Measurements from ENCODE around the gene TTC7B. TPM values are rescaled to one million over a fixed set of nuclear protein-coding genes. Genes with fewer than 3 reads are reported as not detected.

The TTC7B gene
- total and polyA plus RNA-seq, 9 of the 15 experiments (the other 6 are each of a cell fraction or from before 2014, with no cell fraction given): 2.2 to 77.2 (median 36.7) TPM

DNA sequence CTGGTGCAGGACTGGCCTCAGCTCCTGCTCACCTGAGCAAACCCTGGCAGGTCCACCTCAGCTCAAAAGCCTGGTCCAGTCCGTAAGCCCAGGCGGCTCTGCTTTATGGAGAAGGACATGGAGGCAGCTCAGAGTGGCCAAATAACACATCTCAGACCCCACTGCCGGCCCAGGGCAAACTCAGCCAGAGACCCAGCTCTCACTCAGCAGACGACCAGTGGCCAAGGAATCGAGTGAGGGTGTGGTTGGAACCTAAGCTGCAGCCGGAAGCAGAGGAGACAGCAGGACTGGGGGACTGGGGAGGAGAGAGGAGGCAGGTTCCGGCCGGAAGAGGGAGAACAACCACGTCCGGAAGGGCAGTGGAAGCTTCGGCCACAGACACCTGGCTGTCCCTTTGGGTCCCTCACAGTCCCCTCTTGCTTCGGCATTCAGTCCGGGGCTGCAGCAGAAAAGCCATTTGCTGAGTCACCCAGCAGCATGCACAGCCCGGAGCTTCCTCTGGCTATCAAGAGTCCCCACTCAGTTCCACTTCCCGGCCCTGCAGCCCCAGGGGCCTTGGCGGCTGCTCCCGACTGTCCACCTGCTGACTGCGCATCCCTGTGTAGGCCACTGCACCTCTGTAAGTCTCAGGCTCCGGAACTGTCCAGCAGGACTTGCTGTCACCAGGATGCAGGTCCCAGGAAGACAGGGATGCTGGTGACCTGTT, 315.4 kb downstream of the TTC7B start (continued):
- TF ChIP-seq ZBTB40 (IDR thresholded peaks at IDR 0.05): peak; percentile 97
- TF ChIP-seq ZBTB40 (CRISPR knock-in tag; IDR thresholded peaks at IDR 0.05): no peak
- TF ChIP-seq HCFC1 (IDR thresholded peaks at IDR 0.05; ENCODE audit: low read depth, low read length): peak; percentile 66
- no peak for TF ChIP-seq TAF9B (IDR thresholded peaks at IDR 0.05; ENCODE audit: partially characterized antibody)
- peak; percentile 12; the same call in 1 of the 2 replicates for TF ChIP-seq NFE2L1 (tag; IDR thresholded peaks at IDR 0.05; ENCODE audit: borderline replicate concordance, low read depth)
- TF ChIP-seq SRSF7 (optimal IDR thresholded peaks at IDR 0.05; ENCODE audit: low read depth, low read length): no peak
- 0 out of 4 replicates have a peak, but pooled peaks have one; percentile 38 to 44 for TF ChIP-seq MAZ (CRISPR knock-in tag; conservative IDR thresholded peaks at IDR 0.05 in 1 of 2, IDR thresholded peaks at IDR 0.05 in 1 of 2)
- TF ChIP-seq FOXJ3 (CRISPR knock-in tag; IDR thresholded peaks at IDR 0.05): no peak
- peak; percentile 51; the same call in 1 of the 2 replicates for TF ChIP-seq PHF8 (IDR thresholded peaks at IDR 0.05; ENCODE audit: borderline replicate concordance, low read length)
- peak; percentile 91 for TF ChIP-seq SMAD4 (CRISPR knock-in tag; conservative IDR thresholded peaks at IDR 0.05)
- no peak for TF ChIP-seq XRCC4 (IDR thresholded peaks at IDR 0.05; ENCODE audit: extremely low read depth, insufficient read depth, insufficient read length)
- TF ChIP-seq YBX1 (IDR thresholded peaks at IDR 0.05): no peak
- TF ChIP-seq ETV5 (CRISPR knock-in tag; IDR thresholded peaks at IDR 0.05; ENCODE audit: low read depth): peak; percentile 96
- peak in 1 of 2 experiments; percentile 39; a peak in 1 of 3 replicates for TF ChIP-seq CBX3 (IDR thresholded peaks at IDR 0.05; ENCODE audit: borderline replicate concordance in 1 of 2, low read length in 2 of 2)
- peak; percentile 83 for TF ChIP-seq NFE2 (IDR thresholded peaks at IDR 0.05; ENCODE audit: low read depth)
- TF ChIP-seq ZNF436 (CRISPR knock-in tag; IDR thresholded peaks at IDR 0.05): no peak
- TF ChIP-seq POLR2A (conservative IDR thresholded peaks at IDR 0.05): peak; percentile 55
- 0 out of 2 replicates have a peak, but pooled peaks have one; percentile 18 for TF ChIP-seq ARID1B (IDR thresholded peaks at IDR 0.05)
- peak; percentile 56; the same call in 1 of the 2 replicates for TF ChIP-seq L3MBTL2 (IDR thresholded peaks at IDR 0.05)
- no peak for TF ChIP-seq ZNF146 (CRISPR knock-in tag; IDR thresholded peaks at IDR 0.05; ENCODE audit: unreplicated experiment)
- peak in 1 of 2 experiments; percentile 18; a peak in 2 of 4 replicates for TF ChIP-seq RAD21 (CRISPR knock-in tag; conservative IDR thresholded peaks at IDR 0.05 in 1 of 2, IDR thresholded peaks at IDR 0.05 in 1 of 2)

Measured in K562 (cell line).